ENCODE measurements around the gene MKI67.

GRCh38 chr10:128124813-128125403 is 1.3 kb downstream of the MKI67 start:
- TF ChIP-seq KDM1A (IDR thresholded peaks at IDR 0.05; ENCODE audit: borderline replicate concordance) (no peak), ELK1 (IDR thresholded peaks at IDR 0.05; ENCODE audit: low read depth, low read length) (no peak), NR2F1 (conservative IDR thresholded peaks at IDR 0.05) (no peak), YY1 (IDR thresholded peaks at IDR 0.05; ENCODE audit: low read depth, low read length) (no peak), BHLHE40 (IDR thresholded peaks at IDR 0.05; ENCODE audit: borderline replicate concordance in 1 of 2, low read depth in 2 of 2, low read length in 1 of 2) (no peak), EP300 (IDR thresholded peaks at IDR 0.05; ENCODE audit: borderline replicate concordance in 1 of 2, control insufficient read depth in 1 of 2, low read depth in 2 of 2, low read length in 2 of 2) (no peak), USF1 (IDR thresholded peaks at IDR 0.05; ENCODE audit: borderline replicate concordance, extremely low read length, insufficient read depth, low read depth, low read length) (no peak), NR2C2 (IDR thresholded peaks at IDR 0.05; ENCODE audit: borderline replicate concordance, control insufficient read depth, insufficient read length, low read depth) (no peak), ZNF217 (IDR thresholded peaks at IDR 0.05) (no peak), NRF1 (conservative IDR thresholded peaks at IDR 0.05; ENCODE audit: low read depth, low read length) (no peak)
